IMR-90 (cell line): ENCODE results near the gene ZNF750. TPM values are rescaled to one million over a fixed set of nuclear protein-coding genes. Genes with fewer than 3 reads are reported as not detected.

Experiments
- ATAC-seq: fragments of 200-7000 bp; cut with Tn5 transposase; 2 replicates; pipeline ENCODE4 v1.9.1; 2020; ENCODE audit warnings: low read depth, mild to moderate bottlenecking, moderate library complexity
- BruUV-seq: library from RNA; stranded (reverse); fragments of 400-500 nt; replicated peaks from 2 replicates; lab custom pipeline; 2021; lab: Mats Ljungman, UMichigan
- CTCF ChIA-PET: fragments of 300-600 bp; formaldehyde crosslinking; extraction: SDS; loops from one replicate; lab custom pipeline; 2021; ENCODE audit warnings: antibody characterized with exemption; lab: Yijun Ruan, JAX
- POLR2A ChIA-PET: fragments of 300-600 bp; sonication (Branson Sonifier 250); formaldehyde crosslinking; loops from one replicate; lab custom pipeline; 2022; ENCODE audit warnings: antibody characterized with exemption; ENCODE audit not compliant: unreplicated experiment; lab: Charles Lee
- DNase-seq: peaks from one replicate; pipeline ENCODE4 v3.0.0; 2013
- H2AFZ ChIP-seq: replicated peaks from 2 replicates; pipeline ENCODE3; 2013; ENCODE audit warnings: low read length, mild to moderate bottlenecking; ENCODE audit not compliant: poor library complexity
- H2AK5ac ChIP-seq: 2 replicates; pipeline ENCODE4 v1.6.1; 2013; ENCODE audit warnings: low read depth, low read length, inconsistent platforms
- H2AK9ac ChIP-seq: replicated peaks from 2 replicates; pipeline ENCODE3; 2013; ENCODE audit warnings: mild to moderate bottlenecking, low read depth, low read length, moderate library complexity; ENCODE audit not compliant: poor library complexity
- H2BK120ac ChIP-seq: 2 replicates; pipeline ENCODE4 v1.6.1; 2013; ENCODE audit warnings: low read depth, low read length, inconsistent platforms
- H2BK15ac ChIP-seq: 3 replicates; pipeline ENCODE4 v1.6.1; 2013; ENCODE audit warnings: low read depth, low read length, inconsistent platforms
- H2BK20ac ChIP-seq: 2 replicates; pipeline ENCODE4 v1.6.1; 2013; ENCODE audit warnings: low read depth, mild to moderate bottlenecking, inconsistent platforms, low read length, moderate library complexity
- H2BK5ac ChIP-seq: 2 replicates; pipeline ENCODE4 v1.6.1; 2013; ENCODE audit warnings: mild to moderate bottlenecking, low read depth, low read length, inconsistent platforms; ENCODE audit not compliant: poor library complexity, severe bottlenecking
- H3K14ac ChIP-seq: replicated peaks from 2 replicates; pipeline ENCODE4 v1.6.1; 2013; ENCODE audit warnings: low read depth, low read length, inconsistent platforms
- H3K18ac ChIP-seq: 2 replicates; pipeline ENCODE4 v1.6.1; 2013; ENCODE audit warnings: low read depth, low read length, control low read depth
- H3K23ac ChIP-seq: 2 replicates; pipeline ENCODE4 v1.6.1; 2013; ENCODE audit warnings: low read depth, low read length, inconsistent platforms
- H3K27ac ChIP-seq: 2 replicates; pipeline ENCODE4 v1.5.1; 2013; ENCODE audit warnings: mild to moderate bottlenecking, control low read depth, low read length; ENCODE audit not compliant: insufficient read depth
- H3K27me3 ChIP-seq: 2 replicates; pipeline ENCODE4 v1.6.1; 2013; ENCODE audit warnings: low read length; ENCODE audit not compliant: control insufficient read depth, insufficient read depth
- H3K36me3 ChIP-seq: 2 replicates; pipeline ENCODE4 v1.6.1; 2013; ENCODE audit warnings: low read length, mixed read lengths; ENCODE audit not compliant: control insufficient read depth, insufficient read depth
- H3K4ac ChIP-seq: 2 replicates; pipeline ENCODE4 v1.6.1; 2013; ENCODE audit warnings: low read depth, low read length, inconsistent platforms
- H3K4me1 ChIP-seq: 2 replicates; pipeline ENCODE4 v1.6.1; 2013; ENCODE audit warnings: low read length, mixed read lengths; ENCODE audit not compliant: control insufficient read depth, insufficient read depth
- H3K4me2 ChIP-seq: 2 replicates; pipeline ENCODE4 v1.6.1; 2013; ENCODE audit warnings: low read depth, mild to moderate bottlenecking, control low read depth, low read length, moderate library complexity
- H3K4me3 ChIP-seq: 2 replicates; pipeline ENCODE4 v1.5.1; 2013; ENCODE audit warnings: low read depth, mild to moderate bottlenecking, control low read depth, low read length, moderate library complexity; ENCODE audit not compliant: insufficient read depth
- H3K56ac ChIP-seq: 2 replicates; pipeline ENCODE4 v1.6.1; 2013; ENCODE audit warnings: low read length, inconsistent platforms; ENCODE audit not compliant: insufficient read depth; ENCODE audit errors: extremely low read depth
- H3K79me1 ChIP-seq, 2 experiments: 2 replicates each; pipeline ENCODE4 v1.6.1; 2013; ENCODE audit warnings: low read length in 2 of 2, inconsistent platforms in 1 of 2, low read depth in 1 of 2
- H3K9ac ChIP-seq: 2 replicates; pipeline ENCODE4 v1.6.1; 2013; ENCODE audit warnings: low read depth, low read length, control low read depth
- H3K9me1 ChIP-seq: 2 replicates; pipeline ENCODE4 v1.6.1; 2013; ENCODE audit warnings: low read length, inconsistent platforms; ENCODE audit not compliant: insufficient read depth
- H3K9me3 ChIP-seq: 2 replicates; pipeline ENCODE4 v1.6.1; 2013; ENCODE audit warnings: low read length; ENCODE audit not compliant: control insufficient read depth, insufficient read depth
- H4K20me1 ChIP-seq: 2 replicates; pipeline ENCODE4 v1.6.1; 2013; ENCODE audit warnings: low read length, inconsistent platforms; ENCODE audit not compliant: insufficient read depth
- H4K5ac ChIP-seq: 2 replicates; pipeline ENCODE4 v1.6.1; 2013; ENCODE audit warnings: mild to moderate bottlenecking, low read depth, low read length, control low read depth
- H4K8ac ChIP-seq, 2 experiments: 2 replicates each; pipeline ENCODE4 v1.6.1; 2013; ENCODE audit warnings: low read depth in 2 of 2, low read length in 2 of 2, control low read depth in 1 of 2, inconsistent platforms in 1 of 2
- H4K91ac ChIP-seq: 2 replicates; pipeline ENCODE4 v1.6.1; 2013; ENCODE audit warnings: low read depth, low read length, inconsistent platforms; ENCODE audit not compliant: insufficient read depth
- CEBPB ChIP-seq: IDR thresholded peaks from 2 replicates; pipeline ENCODE4 v1.6.1; 2012; ENCODE audit warnings: low read depth, low read length, improper control_type of control experiment
- CHD1 ChIP-seq: IDR thresholded peaks from 2 replicates; pipeline ENCODE4 v1.6.1; 2012; ENCODE audit warnings: low read depth, low read length, improper control_type of control experiment
- ELK1 ChIP-seq: fragments of 150-350 bp; IDR thresholded peaks from 2 replicates; pipeline ENCODE4 v1.6.1; 2016; ENCODE audit warnings: low read depth, mild to moderate bottlenecking, low read length, moderate library complexity, borderline replicate concordance
- FOS ChIP-seq: fragments of 150-350 bp; IDR thresholded peaks from 2 replicates; pipeline ENCODE4 v1.6.1; 2016; ENCODE audit warnings: low read depth, low read length
- MAFK ChIP-seq: IDR thresholded peaks from 2 replicates; pipeline ENCODE4 v1.6.1; 2012; ENCODE audit warnings: low read depth, low read length, improper control_type of control experiment
- MXI1 ChIP-seq: IDR thresholded peaks from 2 replicates; pipeline ENCODE4 v1.6.1; 2012; ENCODE audit warnings: low read depth, mild to moderate bottlenecking, low read length, moderate library complexity, borderline replicate concordance
- NFE2L2 ChIP-seq: fragments of 150-350 bp; IDR thresholded peaks from 2 replicates; pipeline ENCODE4 v1.6.1; 2016; ENCODE audit warnings: low read depth, mild to moderate bottlenecking, low read length
- POLR2A ChIP-seq: IDR thresholded peaks from 2 replicates; pipeline ENCODE4 v1.6.1; 2012; ENCODE audit warnings: mild to moderate bottlenecking, low read depth, low read length
- RCOR1 ChIP-seq: IDR thresholded peaks from 2 replicates; pipeline ENCODE4 v1.6.1; 2012; ENCODE audit warnings: mild to moderate bottlenecking, low read length, improper control_type of control experiment; ENCODE audit not compliant: insufficient replicate concordance
- RFX5 ChIP-seq: IDR thresholded peaks from 2 replicates; pipeline ENCODE4 v1.8.0; 2012; ENCODE audit warnings: low read depth, mild to moderate bottlenecking, low read length, moderate library complexity
- SMC3 ChIP-seq: fragments of 150-350 bp; IDR thresholded peaks from 2 replicates; pipeline ENCODE4 v1.6.1; 2016; ENCODE audit warnings: low read depth, mild to moderate bottlenecking, antibody characterized with exemption, low read length, moderate library complexity
- USF2 ChIP-seq: fragments of 150-350 bp; IDR thresholded peaks from 2 replicates; pipeline ENCODE4 v1.6.1; 2017; ENCODE audit warnings: mild to moderate bottlenecking, antibody characterized with exemption, low read length, low read depth
- WGBS, 2 experiments: methylation state at CpG; one replicate each; pipeline versions ENCODE4 v1.1.5 to v1.1.7; 2013; ENCODE audit warnings: missing lambda C conversion rate in 2 of 2; ENCODE audit not compliant: insufficient read length in 1 of 2; ENCODE audit errors: extremely low coverage in 2 of 2; 5-methylcytosine and 5-hydroxymethylcytosine counted together
- dilution Hi-C: fragments of 300-500 bp; cut with HindIII; formaldehyde crosslinking; loops from one replicate; pipeline ENCODE4 v1.14.3; 2018; ENCODE audit warnings: low sequenced_read_pairs; ENCODE audit not compliant: unreplicated experiment
- in situ Hi-C: fragments of 300-500 bp; cut with MboI; formaldehyde crosslinking; loops from 3 replicates; pipeline ENCODE4 v1.14.3; 2019; ENCODE audit warnings: low sequenced_read_pairs, inconsistent platforms, mixed read lengths
- intact Hi-C: fragments of 100-400 bp; cut with micrococcal nuclease; formaldehyde crosslinking; loops from 2 replicates; pipeline ENCODE4 v1.10.0; 2022
- polyA plus RNA-seq, 3 experiments: library from polyadenylated mRNA; depleted of rRNA; stranded (reverse); fragments of >200 nt; gene quantifications; 2 replicates each; pipeline ENCODE4 v1.2.3, GENCODE V29; 2012; ENCODE audit warnings: low replicate concordance in 1 of 3
- total RNA-seq: library from RNA; depleted of rRNA; stranded (reverse); fragments of >200 nt; gene quantifications from 2 replicates; pipeline ENCODE4 v1.2.3, GENCODE V29; 2012

ZNF750 gene
- total and polyA plus RNA-seq, 2 of the 4 experiments (the other 2 are of a cell fraction): not detected

DNA sequence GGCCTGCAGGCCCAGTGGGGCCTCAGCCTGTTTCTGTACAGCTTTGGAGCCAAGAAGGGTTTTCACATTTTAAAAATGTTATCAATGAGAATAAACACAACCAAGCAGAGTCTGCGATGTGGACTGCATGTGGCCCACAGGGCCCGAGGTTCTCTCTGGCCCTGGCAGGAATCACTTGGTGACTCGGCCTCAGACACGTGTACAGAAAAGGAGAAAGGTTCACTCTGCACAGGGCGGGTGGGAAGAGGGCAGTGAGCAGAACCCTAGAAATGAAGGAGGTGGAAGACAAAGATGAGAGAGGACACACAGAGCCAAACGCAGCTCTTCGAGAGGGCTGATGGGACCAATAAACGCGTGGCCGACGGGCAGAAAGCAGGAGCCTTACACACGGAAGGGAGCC is 11.6 kb upstream of the ZNF750 start:
- POLR2A ChIA-PET: no interaction called here
- CTCF ChIA-PET: no interaction called here
- H2AFZ ChIP-seq: no peak overlapping the region
- H2BK15ac ChIP-seq: no peak overlapping the region
- no peaks in the 10 kb centered on the region; the same call in 1 of the 2 replicates for H4K20me1 ChIP-seq
- H3K79me1 ChIP-seq: peaks cover 6 to 37% of the 10 kb centered on the region in 2 experiments
- intact Hi-C loops: no loop called here
- no peak for TF ChIP-seq MXI1
- TF ChIP-seq USF2: no peak
- no peak for TF ChIP-seq SMC3
- no peak for TF ChIP-seq ELK1
- no peak for TF ChIP-seq RFX5
- TF ChIP-seq MAFK: no peak
- TF ChIP-seq FOS: no peak
- no peak for TF ChIP-seq CEBPB
- TF ChIP-seq POLR2A: no peak
- TF ChIP-seq CHD1: no peak
- no peak for TF ChIP-seq NFE2L2
- no peak for TF ChIP-seq RCOR1
- no peak overlapping the region for H3K4me2 ChIP-seq
- no peak overlapping the region for H3K9ac ChIP-seq
- H2BK5ac ChIP-seq: no peak overlapping the region
- no peaks in the 10 kb centered on the region for H3K27me3 ChIP-seq
- H2BK20ac ChIP-seq: no peak overlapping the region
- H3K4me3 ChIP-seq: no peak overlapping the region
- ATAC-seq (no peak), DNase-seq (no peak)
- 97% methylated on average over 9 of the region's 12 CpGs; no CpG with 5 or more reads in 1 of the 2 experiments for WGBS, 2 experiments
- no TSS peak for BruUV-seq
- peaks cover 4% of the 10 kb centered on the region; the same call in 1 of the 2 replicates for H3K36me3 ChIP-seq
- no peak overlapping the region for H4K8ac ChIP-seq
- no peaks in the 10 kb centered on the region for H3K9me3 ChIP-seq
- H2AK9ac ChIP-seq: no peak overlapping the region
- H2AK5ac ChIP-seq: no peak overlapping the region
- no peak overlapping the region for H3K4ac ChIP-seq
- no peak overlapping the region for H4K91ac ChIP-seq
- in situ Hi-C loops: no loop called here
- H3K27ac ChIP-seq: no peak overlapping the region
- H3K4me1 ChIP-seq: no peaks in the 10 kb centered on the region
- H3K56ac ChIP-seq: no peak overlapping the region
- dilution Hi-C loops: no loop called here
- peaks cover 5% of the 10 kb centered on the region; the same call in 1 of the 2 replicates for H3K9me1 ChIP-seq
- H2BK120ac ChIP-seq: no peak overlapping the region
- no peak overlapping the region for H4K5ac ChIP-seq
- H3K18ac ChIP-seq: no peak overlapping the region
- H3K23ac ChIP-seq: no peak overlapping the region
- no peak overlapping the region for H3K14ac ChIP-seq
